ENCODE data around the gene BBS9.

DNA sequence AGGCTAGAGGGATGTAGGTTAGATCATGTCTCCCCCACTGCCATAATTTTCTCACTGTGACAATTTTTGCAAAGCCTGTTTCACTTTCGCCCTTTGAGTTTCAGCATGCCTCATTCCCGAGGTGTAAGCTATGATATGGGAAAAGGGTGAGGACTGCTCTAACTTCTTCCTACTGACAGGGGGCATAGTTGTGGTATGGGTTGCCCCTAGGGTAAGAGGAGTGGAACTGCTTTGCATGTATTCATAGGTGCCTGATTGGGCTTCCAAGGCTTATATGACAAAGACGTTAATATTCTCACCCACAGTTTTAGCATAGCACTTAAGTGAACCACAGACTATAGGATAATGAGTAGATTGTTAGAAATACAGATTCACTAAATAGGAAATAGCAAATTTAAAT is 148.7 kb downstream of the BBS9 start:
- no peak for TF ChIP-seq RAD21 (IDR thresholded peaks at IDR 0.05)
- TF ChIP-seq, protein P1, sequence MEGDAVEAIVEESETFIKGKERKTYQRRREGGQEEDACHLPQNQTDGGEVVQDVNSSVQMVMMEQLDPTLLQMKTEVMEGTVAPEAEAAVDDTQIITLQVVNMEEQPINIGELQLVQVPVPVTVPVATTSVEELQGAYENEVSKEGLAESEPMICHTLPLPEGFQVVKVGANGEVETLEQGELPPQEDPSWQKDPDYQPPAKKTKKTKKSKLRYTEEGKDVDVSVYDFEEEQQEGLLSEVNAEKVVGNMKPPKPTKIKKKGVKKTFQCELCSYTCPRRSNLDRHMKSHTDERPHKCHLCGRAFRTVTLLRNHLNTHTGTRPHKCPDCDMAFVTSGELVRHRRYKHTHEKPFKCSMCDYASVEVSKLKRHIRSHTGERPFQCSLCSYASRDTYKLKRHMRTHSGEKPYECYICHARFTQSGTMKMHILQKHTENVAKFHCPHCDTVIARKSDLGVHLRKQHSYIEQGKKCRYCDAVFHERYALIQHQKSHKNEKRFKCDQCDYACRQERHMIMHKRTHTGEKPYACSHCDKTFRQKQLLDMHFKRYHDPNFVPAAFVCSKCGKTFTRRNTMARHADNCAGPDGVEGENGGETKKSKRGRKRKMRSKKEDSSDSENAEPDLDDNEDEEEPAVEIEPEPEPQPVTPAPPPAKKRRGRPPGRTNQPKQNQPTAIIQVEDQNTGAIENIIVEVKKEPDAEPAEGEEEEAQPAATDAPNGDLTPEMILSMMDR (IDR thresholded peaks at IDR 0.05; ENCODE audit: low read depth, low read length, missing input control), result no peak
- TF ChIP-seq, protein P2, sequence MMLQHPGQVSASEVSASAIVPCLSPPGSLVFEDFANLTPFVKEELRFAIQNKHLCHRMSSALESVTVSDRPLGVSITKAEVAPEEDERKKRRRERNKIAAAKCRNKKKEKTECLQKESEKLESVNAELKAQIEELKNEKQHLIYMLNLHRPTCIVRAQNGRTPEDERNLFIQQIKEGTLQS (IDR thresholded peaks at IDR 0.05), result no peak
- TF ChIP-seq TAF1 (conservative IDR thresholded peaks at IDR 0.05), result no peak
- TF ChIP-seq YY1 (IDR thresholded peaks at IDR 0.05), result no peak
- TF ChIP-seq SP1 (IDR thresholded peaks at IDR 0.05), result no peak
- TF ChIP-seq HNF4A (conservative IDR thresholded peaks at IDR 0.05), result no peak
- TF ChIP-seq, protein P3, sequence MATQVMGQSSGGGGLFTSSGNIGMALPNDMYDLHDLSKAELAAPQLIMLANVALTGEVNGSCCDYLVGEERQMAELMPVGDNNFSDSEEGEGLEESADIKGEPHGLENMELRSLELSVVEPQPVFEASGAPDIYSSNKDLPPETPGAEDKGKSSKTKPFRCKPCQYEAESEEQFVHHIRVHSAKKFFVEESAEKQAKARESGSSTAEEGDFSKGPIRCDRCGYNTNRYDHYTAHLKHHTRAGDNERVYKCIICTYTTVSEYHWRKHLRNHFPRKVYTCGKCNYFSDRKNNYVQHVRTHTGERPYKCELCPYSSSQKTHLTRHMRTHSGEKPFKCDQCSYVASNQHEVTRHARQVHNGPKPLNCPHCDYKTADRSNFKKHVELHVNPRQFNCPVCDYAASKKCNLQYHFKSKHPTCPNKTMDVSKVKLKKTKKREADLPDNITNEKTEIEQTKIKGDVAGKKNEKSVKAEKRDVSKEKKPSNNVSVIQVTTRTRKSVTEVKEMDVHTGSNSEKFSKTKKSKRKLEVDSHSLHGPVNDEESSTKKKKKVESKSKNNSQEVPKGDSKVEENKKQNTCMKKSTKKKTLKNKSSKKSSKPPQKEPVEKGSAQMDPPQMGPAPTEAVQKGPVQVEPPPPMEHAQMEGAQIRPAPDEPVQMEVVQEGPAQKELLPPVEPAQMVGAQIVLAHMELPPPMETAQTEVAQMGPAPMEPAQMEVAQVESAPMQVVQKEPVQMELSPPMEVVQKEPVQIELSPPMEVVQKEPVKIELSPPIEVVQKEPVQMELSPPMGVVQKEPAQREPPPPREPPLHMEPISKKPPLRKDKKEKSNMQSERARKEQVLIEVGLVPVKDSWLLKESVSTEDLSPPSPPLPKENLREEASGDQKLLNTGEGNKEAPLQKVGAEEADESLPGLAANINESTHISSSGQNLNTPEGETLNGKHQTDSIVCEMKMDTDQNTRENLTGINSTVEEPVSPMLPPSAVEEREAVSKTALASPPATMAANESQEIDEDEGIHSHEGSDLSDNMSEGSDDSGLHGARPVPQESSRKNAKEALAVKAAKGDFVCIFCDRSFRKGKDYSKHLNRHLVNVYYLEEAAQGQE (IDR thresholded peaks at IDR 0.05), result no peak
- TF ChIP-seq NR2F2 (IDR thresholded peaks at IDR 0.05), result no peak
- TF ChIP-seq, protein P4, sequence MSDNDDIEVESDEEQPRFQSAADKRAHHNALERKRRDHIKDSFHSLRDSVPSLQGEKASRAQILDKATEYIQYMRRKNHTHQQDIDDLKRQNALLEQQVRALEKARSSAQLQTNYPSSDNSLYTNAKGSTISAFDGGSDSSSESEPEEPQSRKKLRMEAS (IDR thresholded peaks at IDR 0.05), result no peak
